HuH-7.5 (cell line): ENCODE measurements around the gene CLTC.

Experiments used
- DNase-seq: peaks from one replicate; pipeline ENCODE4 v3.0.0; 2011; ENCODE audit warnings: low spot score

Gene CLTC

DNA sequence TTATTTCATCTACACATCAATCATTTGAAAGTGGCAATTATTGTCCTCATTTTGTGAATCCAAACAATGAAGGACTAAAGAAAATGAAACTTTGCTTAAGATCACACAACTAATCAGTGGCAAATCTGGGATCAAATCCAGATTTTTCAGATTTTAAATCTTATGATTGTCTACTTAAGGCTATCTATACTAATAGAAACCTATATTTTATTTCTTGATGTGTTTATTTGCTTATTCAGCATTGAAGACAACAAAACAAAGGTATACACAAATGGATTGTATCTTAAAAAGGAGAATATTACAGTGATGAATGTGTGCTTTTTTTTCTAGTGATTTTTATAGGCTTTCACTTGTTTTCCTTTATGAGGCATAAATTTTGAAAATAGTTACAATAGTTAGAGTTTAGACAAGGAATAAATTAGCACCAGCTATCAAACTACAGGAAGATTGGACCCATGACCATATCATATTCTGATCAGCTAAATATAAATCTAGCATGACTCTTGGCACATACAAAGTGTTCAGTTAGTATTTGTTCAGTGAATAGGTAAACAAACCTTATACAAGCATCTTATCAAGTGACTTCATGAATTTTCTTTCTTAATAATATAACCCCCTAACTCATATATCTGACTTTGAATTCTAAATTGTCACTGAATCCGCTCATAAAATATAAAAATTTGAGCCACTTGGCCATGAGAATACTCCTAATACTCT is 108.3 kb downstream of the CLTC start:
- no peak for DNase-seq

DNA sequence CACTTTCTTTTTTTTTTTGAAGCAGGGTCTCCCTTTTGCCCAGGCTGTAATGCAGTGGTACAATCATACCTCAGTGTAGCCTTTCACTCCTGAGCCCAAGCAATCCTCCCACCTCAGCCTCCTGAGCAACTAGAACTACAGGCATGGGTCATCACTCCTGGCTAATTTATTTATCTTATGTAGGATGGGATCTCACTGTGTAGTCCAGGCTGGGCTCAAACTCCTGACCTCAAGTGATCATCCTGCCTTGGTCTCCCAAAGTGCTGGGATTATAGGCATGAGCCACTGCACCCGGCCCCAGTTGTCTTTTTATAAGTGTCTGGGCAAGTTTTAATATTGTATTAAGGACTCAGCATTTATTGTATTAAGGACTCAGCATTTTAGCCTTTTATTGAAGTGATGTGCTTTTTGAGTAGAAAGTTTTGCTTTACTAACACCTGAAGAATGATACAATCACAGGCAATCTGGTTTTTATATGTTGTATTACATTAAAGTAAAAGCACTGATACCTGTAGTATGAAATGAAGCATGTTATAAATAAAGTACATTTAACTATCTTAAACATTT is 110.7 kb downstream of the CLTC start:
- no peak for DNase-seq

DNA sequence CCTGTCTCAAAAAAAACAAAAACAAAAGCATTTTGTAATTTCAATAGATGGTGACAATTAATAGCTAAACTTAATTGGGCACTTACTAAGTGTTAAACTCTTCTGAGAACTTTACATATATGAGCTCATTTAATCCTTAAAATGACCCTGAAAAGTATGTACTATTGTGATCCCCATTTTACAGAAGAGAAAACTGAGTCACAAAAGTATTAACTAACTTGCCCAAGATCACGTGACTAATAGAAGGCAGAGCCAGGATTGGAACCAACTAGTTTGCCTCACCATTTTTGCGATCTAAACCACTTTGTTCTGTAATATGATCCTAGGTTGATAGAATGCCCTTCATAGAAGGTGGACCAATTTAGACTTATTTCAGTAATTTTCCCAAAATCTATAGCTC is 114.0 kb downstream of the CLTC start:
- DNase-seq, result no peak

DNA sequence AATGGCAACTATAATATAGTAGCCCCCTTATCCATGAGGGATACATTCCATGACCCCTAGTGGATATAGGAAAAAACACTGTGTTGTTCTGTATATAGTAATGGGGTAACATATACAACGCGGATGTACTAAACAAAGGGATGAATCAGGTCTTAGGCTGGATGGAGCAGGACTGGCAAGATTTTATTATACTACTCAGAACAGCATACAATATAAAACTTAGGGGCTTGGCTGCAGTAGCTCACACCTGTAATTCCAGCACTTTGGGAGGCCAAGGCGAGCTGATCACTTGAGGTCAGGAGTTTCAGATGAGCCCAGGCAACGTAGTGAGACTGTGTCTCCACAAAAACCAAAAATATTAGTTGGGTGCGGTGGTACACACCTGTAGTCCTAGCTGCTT is 114.5 kb downstream of the CLTC start:
- no peak for DNase-seq

DNA sequence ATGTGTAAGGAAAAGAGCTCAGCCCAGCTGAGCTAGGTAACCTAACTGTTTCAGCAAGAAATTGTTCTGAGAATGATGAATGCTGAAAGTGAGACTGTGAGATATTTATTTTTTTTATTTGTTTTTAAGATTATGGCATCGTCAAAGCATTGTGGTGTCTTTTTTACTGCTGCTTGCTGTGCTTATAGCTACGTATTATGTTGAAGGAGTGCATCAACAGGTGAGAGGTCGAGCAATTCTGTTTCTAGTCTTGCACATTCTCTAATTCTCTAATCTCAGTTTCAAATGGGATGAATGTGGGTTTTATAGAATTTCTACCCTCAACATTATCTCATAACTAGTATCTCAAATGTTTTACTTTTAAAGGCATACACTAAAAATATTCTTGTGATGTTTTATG is 117.6 kb downstream of the CLTC start:
- DNase-seq, result no peak

DNA sequence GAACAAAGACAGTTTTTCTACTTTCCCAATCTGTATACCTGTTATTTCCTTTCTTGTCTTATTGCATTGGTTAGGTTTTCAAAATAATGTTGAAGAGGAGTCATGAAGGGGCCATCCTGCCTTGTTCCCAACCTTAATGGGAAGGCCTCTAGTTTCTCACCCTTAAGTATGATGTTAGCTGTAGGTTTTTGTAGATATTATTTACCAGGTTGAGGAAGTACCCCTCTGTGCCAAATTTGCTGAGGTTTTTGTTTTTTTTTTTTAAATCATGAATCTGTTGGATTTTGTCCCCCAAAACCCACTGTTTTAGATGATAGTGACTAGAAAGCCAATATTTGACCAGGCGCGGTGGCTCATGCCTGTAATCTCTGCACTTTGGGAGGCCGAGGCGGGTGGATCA is 124.1 kb downstream of the CLTC start:
- no peak for DNase-seq

DNA sequence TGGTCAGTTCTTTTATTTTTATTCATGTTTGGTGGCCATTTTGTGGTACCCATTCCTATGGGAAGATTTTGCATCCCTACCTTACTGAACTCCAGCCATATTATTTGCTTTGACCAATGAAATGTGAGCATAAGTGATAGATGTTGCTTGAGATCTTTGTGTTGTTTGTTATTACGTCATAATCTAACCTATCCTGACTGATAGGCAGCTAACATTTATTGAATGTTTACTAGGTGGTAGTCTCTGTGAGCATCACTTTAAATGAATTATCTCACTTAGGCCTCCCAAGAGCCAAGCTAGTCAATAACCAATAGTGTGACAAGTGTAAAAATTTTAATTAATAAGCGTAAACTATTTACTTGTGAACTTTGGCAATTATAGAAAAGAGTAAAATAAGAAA is 125.3 kb downstream of the CLTC start:
- no peak for DNase-seq
